GM12864 (cell line): Measurements from ENCODE around the gene RHOT2.

Experiments used
- DNase-seq: peaks from one replicate; pipeline ENCODE4 v3.0.0-alpha.2; 2011; ENCODE audit warnings: low read depth
- H3K4me3 ChIP-seq: 2 replicates; pipeline ENCODE4 v1.5.1; 2011; ENCODE audit warnings: mild to moderate bottlenecking, low read depth, low read length, control low read depth
- CTCF ChIP-seq: IDR thresholded peaks from 2 replicates; pipeline ENCODE4 v1.5.1; 2011; ENCODE audit warnings: low read depth, mild to moderate bottlenecking, moderate library complexity, low read length, control low read depth, inconsistent platforms; ENCODE audit errors: missing control alignments

Gene RHOT2

GRCh38 chr16:718389-718788 is 50.5 kb downstream of the RHOT2 start:
- no peak for DNase-seq
- H3K4me3 ChIP-seq = no peak overlapping the region
- no peak for TF ChIP-seq CTCF

- DNase-seq = no peak
- TF ChIP-seq CTCF = no peak
- H3K4me3 ChIP-seq = no peak overlapping the region
Measured at GRCh38 chr16:718922-719321, 51.0 kb downstream of the RHOT2 start.

GRCh38 chr16:719815-720446 is 52.0 kb downstream of the RHOT2 start:
- DNase-seq = no peak
- peak overlapping the region; percentile 90 for H3K4me3 ChIP-seq
- peak; percentile 39 for TF ChIP-seq CTCF

- H3K4me3 ChIP-seq = peak overlapping the region; percentile 90
- peak; percentile 43 for TF ChIP-seq CTCF
- DNase-seq = no peak
Measured at GRCh38 chr16:720447-720989, 52.6 kb downstream of the RHOT2 start.

- peak within 1 kb of the TSS; percentile 90 for H3K4me3 ChIP-seq
- peak; percentile 5 for TF ChIP-seq CTCF
- DNase-seq = no peak
Measured at GRCh38 chr16:720990-721764, 53.2 kb downstream of the RHOT2 start, which contains the start of gene ANTKMT. Gene ANTKMT (plus strand): TSS chr16:721146. CDS start chr16:721275, 129 bp downstream.

- H3K4me3 ChIP-seq = peak overlapping the region; percentile 90
- no peak for TF ChIP-seq CTCF
- DNase-seq = no peak
Measured at GRCh38 chr16:721765-722540, 54.0 kb downstream of the RHOT2 start.
